GM11168 (cell line): ENCODE results near the gene CIT.
"Not testable (repeated sequence)": the region's sequence is repeated elsewhere in the genome, so short reads cannot be mapped to it uniquely, and the experiment has no call there.

Experiments
- in situ Hi-C: fragments of 300-500 bp; cut with MboI; formaldehyde crosslinking; loops from one replicate; pipeline ENCODE4 v1.12.0; 2022; ENCODE audit warnings: low sequenced_read_pairs; ENCODE audit not compliant: unreplicated experiment

Gene CIT, protein sequence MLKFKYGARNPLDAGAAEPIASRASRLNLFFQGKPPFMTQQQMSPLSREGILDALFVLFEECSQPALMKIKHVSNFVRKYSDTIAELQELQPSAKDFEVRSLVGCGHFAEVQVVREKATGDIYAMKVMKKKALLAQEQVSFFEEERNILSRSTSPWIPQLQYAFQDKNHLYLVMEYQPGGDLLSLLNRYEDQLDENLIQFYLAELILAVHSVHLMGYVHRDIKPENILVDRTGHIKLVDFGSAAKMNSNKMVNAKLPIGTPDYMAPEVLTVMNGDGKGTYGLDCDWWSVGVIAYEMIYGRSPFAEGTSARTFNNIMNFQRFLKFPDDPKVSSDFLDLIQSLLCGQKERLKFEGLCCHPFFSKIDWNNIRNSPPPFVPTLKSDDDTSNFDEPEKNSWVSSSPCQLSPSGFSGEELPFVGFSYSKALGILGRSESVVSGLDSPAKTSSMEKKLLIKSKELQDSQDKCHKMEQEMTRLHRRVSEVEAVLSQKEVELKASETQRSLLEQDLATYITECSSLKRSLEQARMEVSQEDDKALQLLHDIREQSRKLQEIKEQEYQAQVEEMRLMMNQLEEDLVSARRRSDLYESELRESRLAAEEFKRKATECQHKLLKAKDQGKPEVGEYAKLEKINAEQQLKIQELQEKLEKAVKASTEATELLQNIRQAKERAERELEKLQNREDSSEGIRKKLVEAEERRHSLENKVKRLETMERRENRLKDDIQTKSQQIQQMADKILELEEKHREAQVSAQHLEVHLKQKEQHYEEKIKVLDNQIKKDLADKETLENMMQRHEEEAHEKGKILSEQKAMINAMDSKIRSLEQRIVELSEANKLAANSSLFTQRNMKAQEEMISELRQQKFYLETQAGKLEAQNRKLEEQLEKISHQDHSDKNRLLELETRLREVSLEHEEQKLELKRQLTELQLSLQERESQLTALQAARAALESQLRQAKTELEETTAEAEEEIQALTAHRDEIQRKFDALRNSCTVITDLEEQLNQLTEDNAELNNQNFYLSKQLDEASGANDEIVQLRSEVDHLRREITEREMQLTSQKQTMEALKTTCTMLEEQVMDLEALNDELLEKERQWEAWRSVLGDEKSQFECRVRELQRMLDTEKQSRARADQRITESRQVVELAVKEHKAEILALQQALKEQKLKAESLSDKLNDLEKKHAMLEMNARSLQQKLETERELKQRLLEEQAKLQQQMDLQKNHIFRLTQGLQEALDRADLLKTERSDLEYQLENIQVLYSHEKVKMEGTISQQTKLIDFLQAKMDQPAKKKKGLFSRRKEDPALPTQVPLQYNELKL (N-terminal part only)

DNA sequence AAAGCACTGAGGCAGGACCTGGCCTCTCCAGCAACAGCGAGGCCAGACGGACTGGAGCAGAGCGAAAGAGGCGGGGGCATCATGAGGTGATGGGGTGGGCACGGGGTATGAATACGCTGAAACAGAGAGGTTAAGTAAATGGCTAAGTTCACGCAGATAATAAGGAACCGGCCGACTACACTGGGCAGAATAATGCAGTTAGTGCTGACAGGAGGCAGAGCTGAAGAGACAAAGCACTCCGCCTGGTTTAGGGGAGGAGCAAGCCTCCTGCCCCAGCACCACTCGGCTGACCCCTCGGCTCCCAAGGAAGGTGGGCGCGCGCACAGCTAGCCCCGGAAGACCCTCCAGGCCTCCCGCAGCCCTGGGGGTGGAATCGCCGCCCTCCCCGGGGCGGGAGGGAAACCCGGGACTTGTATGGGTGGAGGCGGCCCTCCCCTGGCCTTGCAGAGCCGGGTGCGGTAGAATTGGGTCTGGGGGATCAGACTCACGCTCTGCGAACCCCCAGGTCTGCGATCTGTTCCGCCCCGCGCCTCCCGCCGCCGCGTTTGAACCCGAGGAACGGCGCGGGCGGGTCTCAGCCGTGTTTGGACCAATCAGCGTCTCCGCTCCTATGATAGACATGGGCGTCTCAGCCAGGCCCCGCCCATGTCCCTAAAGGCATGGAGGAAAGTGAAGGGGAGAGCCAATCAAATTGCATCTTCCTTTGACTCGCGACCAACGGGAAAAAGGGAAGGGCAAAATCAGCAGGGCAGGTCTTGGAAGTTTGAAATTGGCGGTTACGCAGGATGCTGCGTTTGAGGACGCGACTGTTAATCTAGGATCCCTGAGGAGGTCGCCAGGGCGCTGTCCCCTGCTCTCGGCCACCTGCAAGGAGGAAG, at the start of gene CIT:
CIT (minus strand) TSS at position 560 of the 878 bp plus-strand sequence. CDS start 1,152 bp downstream, outside the sequence.
- in situ Hi-C loops, result no loop called here

DNA sequence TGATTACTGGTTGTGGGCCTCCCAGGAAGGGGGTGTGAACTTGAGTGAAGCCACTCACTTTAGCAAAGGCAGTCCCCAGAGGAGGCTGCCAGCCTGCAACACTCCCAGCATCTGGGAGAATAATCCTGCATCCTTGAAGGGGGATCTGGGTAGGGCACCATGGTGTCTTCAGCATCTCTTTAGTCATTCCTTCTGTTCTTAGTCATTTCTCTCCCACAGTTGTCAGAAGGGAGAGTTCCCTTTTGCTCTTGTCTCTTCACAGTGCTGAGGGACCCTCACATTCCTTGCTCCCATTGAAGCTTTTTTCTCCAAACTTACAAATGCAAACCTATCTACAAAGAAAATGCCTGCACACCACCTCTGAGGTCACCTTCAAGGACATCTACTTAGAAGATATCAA, 48.1 kb upstream of the CIT start:
- in situ Hi-C loops, result no loop called here

DNA sequence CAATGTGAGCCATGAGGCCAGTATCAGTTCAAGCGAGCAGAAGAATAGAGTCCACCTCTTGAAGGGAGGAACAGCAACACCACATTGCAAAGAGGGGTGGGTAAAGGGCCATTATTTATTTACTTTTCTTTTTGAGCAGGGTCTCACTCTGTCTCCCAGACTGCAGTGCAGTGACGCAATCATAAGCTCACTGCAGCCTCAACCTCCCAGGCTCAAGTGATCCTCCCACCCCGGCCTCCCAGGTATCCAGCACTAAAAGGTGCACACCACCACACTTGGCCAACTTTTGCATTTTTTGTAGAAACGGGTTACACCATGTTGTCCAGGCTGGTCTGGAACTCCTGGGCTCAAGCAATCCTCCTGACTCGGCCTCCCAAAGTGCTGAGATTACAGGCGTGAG, 42.9 kb upstream of the CIT start:
- in situ Hi-C loops, result no loop called here

DNA sequence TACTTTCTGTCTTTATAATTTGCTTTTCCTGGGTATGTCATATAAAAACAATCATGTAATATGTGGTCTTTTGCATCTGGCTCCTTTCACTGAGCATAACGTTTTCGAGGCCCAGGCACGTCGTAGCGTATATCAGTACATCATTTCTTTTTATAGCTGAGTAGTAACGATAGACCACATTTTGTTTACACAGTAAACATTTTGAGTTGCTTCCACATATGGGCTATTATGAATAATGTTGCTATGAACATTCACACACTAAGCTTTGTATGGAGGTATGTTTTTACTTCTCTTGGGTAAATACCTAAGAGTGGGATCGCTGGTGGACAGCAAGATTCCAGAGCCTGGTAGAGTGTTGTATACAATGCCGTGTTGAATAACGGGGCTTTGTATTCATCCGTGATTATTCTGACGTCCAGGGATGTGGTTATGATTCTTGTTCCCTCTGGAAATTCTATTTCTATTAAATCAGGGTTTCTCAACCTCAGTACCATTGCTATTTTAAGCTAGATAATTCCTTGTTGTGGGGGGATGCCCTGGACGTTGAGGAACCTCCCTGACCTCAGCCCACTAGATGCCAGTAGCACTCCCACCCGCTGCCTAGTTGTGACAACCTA, 38.9 kb upstream of the CIT start:
- in situ Hi-C loops, result no loop called here

DNA sequence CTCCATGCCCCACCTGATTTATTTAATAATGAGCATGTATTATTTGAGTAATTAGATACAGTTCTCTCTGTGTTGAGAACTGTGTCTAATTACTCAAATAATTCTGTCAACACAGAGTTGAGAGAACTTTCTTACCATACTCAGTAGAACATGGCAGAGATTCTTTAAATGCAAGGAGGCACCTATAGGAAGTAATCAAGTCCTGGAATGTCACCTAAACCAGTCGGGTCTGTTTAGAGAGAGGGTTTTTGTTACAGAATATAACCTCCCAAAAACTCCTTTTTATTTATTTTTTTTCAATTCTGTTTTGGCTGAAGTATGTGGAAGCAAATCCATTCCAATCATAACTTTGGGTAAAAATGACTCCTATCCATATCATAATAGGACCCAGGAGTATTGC, 37.5 kb upstream of the CIT start:
- in situ Hi-C loops, result no loop called here

DNA sequence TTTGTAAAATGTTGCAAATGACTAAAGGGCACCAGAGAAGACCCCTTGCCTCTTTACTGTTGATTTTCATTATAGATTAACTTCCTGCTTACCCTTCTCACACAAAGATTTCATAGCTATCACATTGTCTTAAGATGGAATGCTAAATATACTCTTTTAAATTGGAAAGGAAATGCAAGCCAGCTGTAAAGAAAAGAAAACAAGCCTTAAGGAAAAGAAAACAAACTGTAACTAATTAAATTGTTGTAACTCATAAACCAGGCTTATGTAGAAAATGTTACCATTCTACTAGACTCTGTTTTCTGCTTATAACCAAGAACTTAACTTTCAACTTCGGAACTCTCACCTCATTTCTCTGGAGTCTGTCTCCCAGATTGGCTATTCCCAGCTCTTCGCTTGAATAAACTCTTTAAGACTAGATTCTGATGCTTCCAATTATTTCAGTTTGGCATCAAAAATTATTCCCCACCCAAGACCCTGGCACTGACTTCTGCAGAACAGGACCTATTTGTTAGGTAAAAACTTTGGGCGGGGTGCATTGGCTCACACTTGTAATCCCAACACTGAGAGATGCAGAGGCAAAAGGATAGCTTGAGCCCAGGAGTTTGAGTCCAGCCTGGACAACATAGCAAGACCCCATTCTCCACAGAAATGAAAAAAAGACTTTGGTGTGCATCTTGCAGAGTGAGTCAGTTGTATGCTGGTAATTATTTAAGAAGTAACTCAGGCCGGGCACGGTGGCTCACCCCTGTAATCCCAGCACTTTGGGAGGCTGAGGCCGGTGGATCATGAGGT, 36.6 kb upstream of the CIT start:
- in situ Hi-C loops, result no loop called here

DNA sequence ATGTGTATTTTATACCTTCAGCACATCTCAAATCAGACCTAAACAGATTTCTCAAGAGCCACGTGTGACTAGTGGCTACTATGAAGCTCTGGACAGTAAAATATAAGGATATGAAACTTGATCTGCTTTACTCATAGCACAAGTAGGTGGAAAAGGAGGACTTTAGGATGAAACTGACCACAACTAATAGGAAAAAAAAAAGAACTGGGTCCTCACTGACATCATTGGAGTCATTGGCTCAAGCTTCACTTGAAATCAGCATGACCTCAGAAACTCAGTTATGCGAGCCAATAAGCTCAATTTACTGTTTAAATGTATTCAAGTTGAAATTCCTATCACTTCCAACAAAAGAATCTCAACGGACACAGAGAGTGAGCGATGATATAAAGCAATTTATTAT, 34.1 kb upstream of the CIT start:
- in situ Hi-C loops, result no loop called here

DNA sequence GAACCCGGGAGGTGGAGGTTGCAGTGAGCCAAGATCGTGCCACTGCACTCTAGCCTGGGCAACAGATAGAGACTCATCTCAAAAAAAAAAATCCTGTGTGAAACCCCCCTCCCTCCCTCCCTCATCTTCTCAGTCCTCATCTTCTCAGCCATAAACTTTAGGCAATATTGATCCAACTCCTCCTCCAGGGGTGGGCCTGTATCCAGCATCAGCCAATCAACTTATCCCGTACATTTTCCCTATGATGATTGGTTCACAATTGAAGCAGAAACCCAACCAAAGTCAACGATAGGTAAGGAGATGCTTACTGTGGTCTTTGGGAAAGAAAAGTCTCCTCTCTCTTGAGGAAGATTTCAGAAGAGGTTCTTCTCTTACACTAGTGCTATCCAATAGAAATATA, 33.5 kb upstream of the CIT start:
- in situ Hi-C loops, result no loop called here

DNA sequence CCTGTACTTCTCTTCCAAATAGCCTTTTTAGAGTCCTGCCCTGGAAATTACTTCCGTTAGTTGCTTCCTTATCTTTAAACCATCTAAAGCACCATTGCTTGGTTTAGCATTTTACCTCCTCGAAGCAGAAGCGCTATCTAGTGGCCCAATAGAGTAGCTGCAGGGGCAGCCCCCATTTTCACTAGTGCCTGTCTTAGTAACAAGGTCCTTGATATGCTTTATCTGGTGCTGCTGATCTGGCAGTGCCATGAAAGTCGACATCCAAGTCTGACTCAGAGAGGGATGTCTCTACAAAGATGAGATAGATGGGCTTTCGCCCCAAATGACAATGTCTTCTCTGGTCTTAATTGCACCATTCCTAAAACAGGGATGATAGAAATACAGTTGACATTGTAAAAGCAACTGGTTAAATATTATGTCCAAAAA, 25.0 kb upstream of the CIT start:
- in situ Hi-C loops, result no loop called here

DNA sequence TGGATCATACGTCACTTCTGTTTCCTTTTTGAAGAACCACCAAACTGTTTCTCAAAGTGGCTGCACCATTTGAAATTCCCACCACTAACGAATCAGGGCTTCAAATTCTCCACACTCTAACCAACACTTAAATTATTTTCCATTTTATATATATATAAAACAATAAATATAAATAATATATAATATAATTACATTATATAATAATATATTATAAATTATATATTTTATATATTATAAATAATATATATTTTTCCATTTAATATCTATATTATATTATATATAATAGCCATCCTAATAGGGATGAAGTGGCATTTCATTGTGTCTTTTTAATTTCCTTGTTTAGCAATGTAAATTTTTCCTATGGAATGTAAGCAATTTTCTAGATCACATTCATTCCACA, 24.6 kb upstream of the CIT start:
- in situ Hi-C loops, result no loop called here

DNA sequence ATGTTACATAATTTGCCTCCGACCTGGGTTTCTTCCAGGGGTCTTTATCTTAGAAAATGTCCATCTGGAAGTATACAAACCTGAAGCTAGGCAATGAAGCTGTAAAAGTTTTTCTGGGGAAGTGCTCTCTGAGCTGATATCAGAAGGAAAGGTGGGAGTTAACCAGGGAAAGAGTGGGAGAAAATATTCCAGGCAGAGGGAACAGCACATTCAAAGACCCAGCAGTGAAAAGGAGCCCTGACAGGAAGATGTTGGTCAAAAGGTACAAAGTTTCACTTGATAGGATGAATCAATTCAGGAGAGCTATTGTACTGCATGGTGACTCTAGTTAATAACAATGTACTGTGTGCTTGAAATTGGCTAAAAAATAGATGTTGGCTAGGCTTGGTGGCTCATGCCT, 17.8 kb upstream of the CIT start:
- in situ Hi-C loops, result no loop called here

DNA sequence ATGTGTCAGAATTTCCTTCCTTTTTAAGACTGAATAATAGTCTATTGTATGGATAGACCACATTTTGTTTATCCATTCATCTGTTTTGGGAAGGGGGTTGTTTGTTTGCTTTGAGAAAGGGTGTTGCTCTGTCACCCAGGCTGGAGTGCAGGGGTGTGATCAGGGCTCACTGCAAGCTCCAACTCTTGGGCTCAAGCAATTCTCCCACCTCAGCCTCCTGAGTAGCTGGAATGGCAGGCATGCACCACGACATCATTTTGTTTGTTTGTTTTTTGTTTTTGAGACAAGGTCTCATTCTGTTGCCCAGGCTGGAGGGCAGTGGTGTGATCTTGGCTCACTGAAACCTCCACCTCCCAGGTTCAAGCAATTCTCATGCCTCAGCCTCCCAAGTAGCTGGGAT, 15.5 kb upstream of the CIT start:
- in situ Hi-C loops, result not testable (repeated sequence)

DNA sequence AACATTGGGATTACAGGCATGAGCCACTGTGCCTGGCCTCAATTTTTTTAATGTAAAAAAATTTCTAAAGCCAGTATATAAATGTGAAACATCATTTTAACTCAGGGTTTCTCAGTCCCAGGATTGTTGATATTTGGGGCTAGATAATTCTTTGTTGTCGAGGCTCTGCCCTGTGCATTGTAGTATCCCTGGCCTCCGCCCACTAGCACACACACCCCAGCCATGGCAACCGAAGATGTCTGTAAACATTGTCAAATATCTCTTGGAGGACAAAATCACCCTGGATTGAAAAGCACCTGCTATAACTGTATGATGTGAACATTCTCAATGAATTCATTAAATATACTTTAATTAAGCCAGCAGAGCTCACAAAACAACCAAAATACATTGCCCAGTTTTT, 8.4 kb upstream of the CIT start:
- in situ Hi-C loops, result no loop called here

DNA sequence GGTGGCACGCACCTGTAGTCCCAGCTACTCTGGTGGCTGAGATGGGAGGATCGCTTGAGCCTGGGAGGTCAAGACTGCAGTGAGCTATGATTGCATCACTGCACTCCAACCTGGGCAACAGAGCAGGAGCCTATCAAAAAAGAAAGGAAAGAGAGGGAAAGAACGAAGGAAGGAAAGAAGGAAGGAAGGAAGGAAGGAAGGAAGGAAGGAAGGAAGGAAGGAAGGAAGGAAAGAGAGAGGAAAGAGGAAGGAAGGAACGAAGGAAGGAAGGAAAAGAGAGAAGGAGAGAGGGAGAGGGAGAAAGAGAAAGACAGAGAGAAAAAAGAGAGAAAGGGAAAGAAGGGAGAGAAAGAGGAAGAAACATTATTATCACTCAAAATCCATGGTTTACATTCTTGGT, 6.7 kb upstream of the CIT start:
- in situ Hi-C loops, result not testable (repeated sequence)

DNA sequence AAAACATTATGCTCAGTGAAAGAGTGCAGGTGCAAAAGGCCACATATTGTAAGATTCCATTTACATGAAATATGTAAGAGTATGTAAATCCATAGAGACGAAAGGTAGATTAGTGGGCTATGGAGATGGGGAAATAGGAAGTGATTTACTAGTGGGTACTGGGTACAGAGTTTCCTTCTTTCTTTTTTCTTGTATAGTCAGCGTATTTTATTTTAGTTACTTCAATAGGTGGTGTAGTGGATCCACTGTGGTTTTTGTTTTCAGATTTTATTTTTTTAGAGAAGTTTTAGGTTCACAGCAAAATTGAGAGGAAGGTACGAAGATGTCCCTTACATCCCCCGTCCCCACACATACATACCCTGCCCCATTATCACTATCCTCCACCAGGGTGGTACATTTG, 6.1 kb upstream of the CIT start:
- in situ Hi-C loops, result no loop called here

DNA sequence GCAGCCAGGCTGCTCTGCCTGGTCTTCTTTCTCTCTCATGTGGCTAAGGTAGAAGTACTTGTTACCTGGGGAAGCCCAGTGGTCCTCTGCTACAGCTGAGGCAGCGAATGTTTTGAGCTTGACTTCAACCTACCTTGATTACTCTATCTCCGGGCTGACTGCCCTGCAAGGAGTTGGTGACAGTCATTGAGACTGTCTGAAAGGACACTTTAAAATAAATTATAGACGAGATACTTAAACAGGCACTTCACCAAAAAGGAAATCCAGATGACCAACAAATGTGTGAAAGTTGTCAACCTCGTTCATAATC, 474 bp upstream of the CIT start:
- in situ Hi-C loops, result no loop called here

DNA sequence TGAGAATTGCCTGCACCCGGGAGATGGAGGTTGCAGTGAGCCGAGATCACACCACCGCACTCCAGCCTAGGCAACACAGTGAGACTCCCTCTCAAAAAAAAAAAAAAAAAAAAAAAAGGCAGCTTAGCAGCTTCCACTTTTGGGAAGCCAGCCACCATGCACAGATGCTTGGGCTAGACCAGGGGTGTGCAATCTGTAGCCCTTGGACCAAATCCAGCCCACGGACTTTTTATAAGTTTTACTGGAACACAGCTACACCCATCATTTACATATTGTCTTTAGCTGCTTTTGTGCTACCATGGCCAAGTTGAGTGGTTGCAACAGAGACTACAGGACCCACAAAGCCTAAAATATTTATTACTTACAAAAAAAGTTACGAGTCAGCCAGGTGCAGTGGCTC, 6.7 kb downstream of the CIT start:
- in situ Hi-C loops, result no loop called here

DNA sequence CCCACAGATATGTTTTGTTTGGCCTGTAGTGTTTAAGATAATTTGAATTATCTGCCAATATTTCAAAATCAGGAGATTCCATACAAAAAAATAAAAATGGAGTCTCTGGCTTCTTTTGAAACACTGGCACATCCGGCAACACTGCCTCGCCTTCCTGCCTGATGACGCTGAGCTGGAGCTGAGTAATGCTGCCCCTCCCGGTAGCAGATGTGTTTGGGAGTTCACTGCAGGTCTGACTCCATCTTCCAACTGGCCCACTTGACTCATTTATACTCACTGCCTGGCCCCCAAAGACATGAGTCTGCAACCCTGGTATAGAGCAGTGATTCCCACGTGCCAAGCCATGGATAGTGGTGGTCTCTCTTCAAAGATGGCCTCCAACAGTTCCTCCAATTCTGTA, 7.4 kb downstream of the CIT start:
- in situ Hi-C loops, result no loop called here

DNA sequence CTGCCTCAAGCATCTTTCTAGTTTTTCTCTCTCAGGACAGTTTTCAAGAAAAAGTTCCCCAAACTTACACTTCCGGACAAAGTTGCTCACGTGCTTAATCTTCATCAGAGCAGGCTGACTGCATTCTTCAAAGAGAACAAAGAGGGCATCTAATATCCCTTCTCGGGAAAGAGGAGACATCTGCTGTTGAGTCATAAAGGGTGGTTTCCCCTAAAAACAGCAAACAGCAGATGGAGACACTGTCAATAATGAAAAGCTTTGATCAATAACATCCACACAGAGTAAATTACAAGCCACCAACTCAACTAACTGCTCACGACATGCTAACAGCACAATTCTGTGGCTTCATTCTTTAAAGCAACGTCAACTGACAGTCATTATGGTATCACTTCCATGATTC, 8.1 kb downstream of the CIT start:
- in situ Hi-C loops, result no loop called here
